GM18499 (cell line): ENCODE data around the gene SEL1L3.
A peak's percentile ranks its signal among the peaks of the same experiment; 100 is the strongest.
"Not testable (repeated sequence)": the region's sequence is repeated elsewhere in the genome, so short reads cannot be mapped to it uniquely, and the experiment has no call there.

ENCODE experiments used
- ATAC-seq: cut with Tn5 transposase; IDR thresholded peaks from one replicate; pipeline ENCODE4 v1.9.1; 2021; ENCODE audit warnings: moderate number of reproducible peaks; ENCODE audit not compliant: insufficient read depth, unreplicated experiment

Gene SEL1L3

GRCh38 chr4:25879991-25880651 is 17.3 kb upstream of the SEL1L3 start:
- peak; percentile 51 for ATAC-seq

GRCh38 chr4:25879587-25879986 is 16.8 kb upstream of the SEL1L3 start:
- ATAC-seq, result no peak

DNA sequence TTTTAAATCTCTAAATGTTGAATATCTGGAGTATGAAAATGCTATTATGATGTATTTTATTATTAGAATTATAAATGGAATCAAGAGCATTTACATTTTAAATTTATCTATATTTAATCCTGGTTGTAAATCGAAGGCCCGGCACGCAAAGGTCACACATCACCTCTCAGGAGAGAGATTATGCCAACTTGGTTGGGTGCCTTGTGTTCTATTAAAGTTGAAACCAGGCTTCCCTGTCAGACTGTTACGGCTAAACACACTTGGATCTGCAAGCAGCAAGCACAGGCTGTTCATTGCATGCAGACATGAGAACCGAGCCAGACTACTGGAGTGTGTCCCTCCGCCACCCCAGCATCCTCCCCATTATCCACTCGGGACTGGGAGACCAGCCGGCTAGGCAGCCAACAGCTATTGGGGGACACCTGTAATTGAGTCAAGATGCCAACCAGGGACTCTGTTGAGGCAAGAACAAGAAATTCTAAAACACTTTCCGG is 16.4 kb upstream of the SEL1L3 start:
- ATAC-seq, result no peak

DNA sequence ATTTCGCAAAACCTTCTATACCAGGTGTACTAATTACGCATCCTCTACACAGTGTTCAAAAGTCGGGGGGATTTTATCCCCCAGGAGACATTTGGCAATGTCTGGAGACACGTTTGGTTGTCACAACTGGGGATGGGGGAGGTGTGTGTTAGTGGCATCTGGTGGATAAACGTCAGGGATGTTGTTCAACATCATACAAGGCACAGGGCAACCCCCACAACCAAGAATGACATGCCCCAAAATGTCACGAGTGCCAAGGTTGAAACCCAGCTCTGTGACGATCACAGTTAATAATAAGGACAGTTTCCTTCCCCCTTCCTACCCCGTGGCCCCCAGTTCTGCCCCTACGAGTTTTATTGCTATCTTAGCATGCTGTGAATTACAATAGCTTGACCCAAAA is 15.9 kb upstream of the SEL1L3 start:
- no peak for ATAC-seq

- no peak for ATAC-seq
These were observed 12.5 kb upstream of the SEL1L3 start for GRCh38 chr4:25875281-25875745.

- no peak for ATAC-seq
These were observed 11.9 kb upstream of the SEL1L3 start for GRCh38 chr4:25874655-25875054.

GRCh38 chr4:25873632-25874129 is 10.9 kb upstream of the SEL1L3 start:
- no peak for ATAC-seq

DNA sequence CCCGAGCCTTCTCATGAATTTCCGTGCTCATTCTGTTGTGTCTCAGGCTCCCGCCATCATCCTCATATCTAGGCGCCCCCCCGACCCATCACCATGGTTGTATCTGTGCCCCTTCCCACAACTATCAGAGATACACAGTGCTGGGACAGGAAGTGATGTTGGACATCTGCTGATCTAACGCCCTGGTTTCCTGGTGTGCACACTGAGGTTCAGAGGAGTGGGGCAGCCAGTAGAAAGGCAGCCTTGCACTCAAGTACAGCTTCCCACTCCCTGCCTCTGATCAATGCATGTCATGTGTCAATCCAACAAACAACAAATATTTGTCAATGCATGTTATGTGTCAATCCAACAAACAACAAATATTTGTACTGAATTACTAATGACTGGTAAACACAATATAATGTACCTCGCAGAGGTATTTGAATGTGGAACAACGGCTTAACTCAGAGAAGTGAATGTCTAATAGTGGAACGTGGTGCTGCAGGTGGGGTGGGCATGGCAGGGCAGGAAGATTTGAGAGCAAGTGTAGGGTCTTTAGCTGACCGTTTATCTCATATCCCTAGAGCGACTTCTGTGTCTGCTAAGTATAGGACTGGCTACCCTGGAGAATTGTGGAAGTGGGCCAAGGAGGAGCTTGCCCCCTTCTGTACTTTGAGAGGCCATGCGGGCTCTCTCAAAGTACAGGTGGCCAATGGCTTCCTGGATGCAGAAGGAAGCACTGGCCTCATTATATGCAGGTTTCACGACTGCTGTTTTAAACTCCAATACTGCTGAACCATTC is 10.3 kb upstream of the SEL1L3 start:
- ATAC-seq, result no peak

GRCh38 chr4:25870081-25870480 is 7.3 kb upstream of the SEL1L3 start:
- no peak for ATAC-seq

DNA sequence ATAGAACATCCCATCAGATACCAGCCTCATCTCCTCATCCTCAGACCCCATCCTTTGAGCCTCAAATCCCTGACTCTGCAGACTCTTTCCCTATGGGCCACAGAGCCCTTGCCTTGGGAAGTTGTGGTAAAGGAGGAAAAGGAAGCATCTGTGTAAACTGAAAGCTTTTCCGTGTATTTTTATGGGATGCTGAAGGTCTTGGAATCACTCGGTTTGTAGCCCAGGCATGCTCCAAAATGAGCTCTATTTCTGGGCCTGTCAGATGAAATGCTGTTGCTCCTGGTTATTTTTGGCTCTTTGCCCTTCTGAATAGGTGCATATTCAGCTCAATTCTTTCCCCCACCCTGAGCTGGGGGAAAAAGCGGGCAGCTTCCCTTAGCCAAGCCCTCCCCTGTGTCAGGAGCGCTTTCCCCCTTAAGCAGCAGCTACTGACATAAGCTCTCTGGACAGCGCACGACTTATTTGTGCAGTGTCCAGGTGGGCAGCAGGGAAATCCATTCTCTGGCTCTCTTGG is 5.0 kb upstream of the SEL1L3 start:
- ATAC-seq, result no peak

- ATAC-seq, result not testable (repeated sequence)
These were observed 3.6 kb upstream of the SEL1L3 start for GRCh38 chr4:25866401-25866800.

DNA sequence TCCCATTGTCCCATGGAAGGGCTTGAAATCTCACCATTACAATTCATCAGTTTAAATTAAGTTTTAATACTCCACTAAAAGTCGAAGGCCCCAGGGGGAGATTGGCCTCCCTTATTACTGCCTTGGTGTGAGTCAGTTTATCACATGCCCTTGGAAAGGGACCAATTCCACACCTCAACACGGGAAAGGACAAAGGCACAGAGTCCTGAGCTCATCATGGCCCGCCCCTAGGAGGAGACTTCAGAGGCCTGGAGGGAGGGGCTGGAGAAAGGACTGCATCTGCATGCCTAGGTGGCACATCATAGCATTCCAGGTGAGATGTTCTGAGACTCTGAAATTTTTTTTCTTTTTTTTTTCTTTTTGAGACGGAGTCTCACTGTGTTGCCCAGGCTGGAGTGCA is 2.8 kb upstream of the SEL1L3 start:
- no peak for ATAC-seq

GRCh38 chr4:25863831-25864418 is 1.1 kb upstream of the SEL1L3 start:
- no peak for ATAC-seq

DNA sequence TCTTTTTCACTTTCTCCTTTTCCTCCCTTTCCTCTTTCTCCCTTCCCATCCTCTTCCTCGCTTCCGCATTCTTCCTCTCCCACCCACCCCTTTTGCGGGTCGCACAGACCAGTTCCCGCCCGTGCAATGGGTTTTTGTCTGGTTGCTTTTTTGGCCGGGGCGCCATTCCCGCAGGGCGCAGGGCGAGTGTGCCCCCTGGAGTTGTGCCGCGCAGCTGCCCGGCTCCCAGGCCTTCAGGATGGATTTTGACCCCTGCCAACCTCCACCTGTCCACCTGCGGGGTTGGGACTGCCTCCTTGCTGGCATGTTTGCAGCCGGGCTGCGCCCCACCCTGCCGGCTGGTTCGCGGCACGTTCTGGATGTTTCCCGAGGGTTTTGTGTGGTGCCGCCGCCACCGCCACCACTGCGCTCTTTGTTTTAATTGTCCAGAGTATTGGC is 578 bp upstream of the SEL1L3 start:
- ATAC-seq, result no peak

DNA sequence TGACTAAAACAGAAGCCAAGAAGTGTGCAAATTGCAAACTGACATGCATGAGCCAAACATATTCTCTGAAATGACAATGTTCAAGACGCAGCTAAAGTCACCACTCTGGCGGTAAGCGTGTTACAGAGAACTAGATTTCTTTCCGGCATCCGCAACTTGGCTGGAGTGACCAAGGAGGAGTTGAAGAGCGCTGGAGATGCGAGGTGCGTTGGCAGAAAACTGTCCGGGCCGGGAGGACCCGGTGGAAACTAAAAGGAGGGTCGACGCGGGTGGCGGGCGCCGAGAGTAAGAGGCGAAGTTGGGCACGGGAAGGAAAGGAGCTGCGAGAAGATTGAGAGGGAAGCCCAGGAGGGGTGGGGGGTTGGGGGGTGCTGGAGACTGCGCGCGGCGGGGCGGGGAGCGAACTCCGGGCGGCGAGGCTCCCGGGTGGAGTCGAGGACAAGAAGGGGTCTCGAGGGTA is 807 bp downstream of the SEL1L3 start:
- no peak for ATAC-seq

GRCh38 chr4:25861280-25861950 is 1.4 kb downstream of the SEL1L3 start:
- no peak for ATAC-seq

- ATAC-seq, result no peak
These were observed 2.1 kb downstream of the SEL1L3 start for GRCh38 chr4:25860586-25861279.

- peak; percentile 62 for ATAC-seq
These were observed 3.2 kb downstream of the SEL1L3 start for GRCh38 chr4:25859429-25860148.

GRCh38 chr4:25857851-25858400 is 4.9 kb downstream of the SEL1L3 start:
- no peak for ATAC-seq
